IMR-90 (cell line): ENCODE data around the gene NAA15. TPM values are rescaled to one million over a fixed set of nuclear protein-coding genes. Genes with fewer than 3 reads are reported as not detected.

Source experiments
- ATAC-seq: fragments of 200-7000 bp; cut with Tn5 transposase; 2 replicates; pipeline ENCODE4 v1.9.1; 2020; ENCODE audit warnings: low read depth, mild to moderate bottlenecking, moderate library complexity
- BruUV-seq: library from RNA; stranded (reverse); fragments of 400-500 nt; replicated peaks from 2 replicates; lab custom pipeline; 2021; lab: Mats Ljungman, UMichigan
- CTCF ChIA-PET: fragments of 300-600 bp; formaldehyde crosslinking; extraction: SDS; loops from one replicate; lab custom pipeline; 2021; ENCODE audit warnings: antibody characterized with exemption; lab: Yijun Ruan, JAX
- POLR2A ChIA-PET: fragments of 300-600 bp; sonication (Branson Sonifier 250); formaldehyde crosslinking; loops from one replicate; lab custom pipeline; 2022; ENCODE audit warnings: antibody characterized with exemption; ENCODE audit not compliant: unreplicated experiment; lab: Charles Lee
- DNase-seq: peaks from one replicate; pipeline ENCODE4 v3.0.0; 2013
- H2AFZ ChIP-seq: replicated peaks from 2 replicates; pipeline ENCODE3; 2013; ENCODE audit warnings: low read length, mild to moderate bottlenecking; ENCODE audit not compliant: poor library complexity
- H2AK5ac ChIP-seq: 2 replicates; pipeline ENCODE4 v1.6.1; 2013; ENCODE audit warnings: low read depth, low read length, inconsistent platforms
- H2AK9ac ChIP-seq: replicated peaks from 2 replicates; pipeline ENCODE3; 2013; ENCODE audit warnings: mild to moderate bottlenecking, low read depth, low read length, moderate library complexity; ENCODE audit not compliant: poor library complexity
- H2BK120ac ChIP-seq: 2 replicates; pipeline ENCODE4 v1.6.1; 2013; ENCODE audit warnings: low read depth, low read length, inconsistent platforms
- H2BK15ac ChIP-seq: 3 replicates; pipeline ENCODE4 v1.6.1; 2013; ENCODE audit warnings: low read depth, low read length, inconsistent platforms
- H2BK20ac ChIP-seq: 2 replicates; pipeline ENCODE4 v1.6.1; 2013; ENCODE audit warnings: low read depth, mild to moderate bottlenecking, inconsistent platforms, low read length, moderate library complexity
- H2BK5ac ChIP-seq: 2 replicates; pipeline ENCODE4 v1.6.1; 2013; ENCODE audit warnings: mild to moderate bottlenecking, low read depth, low read length, inconsistent platforms; ENCODE audit not compliant: poor library complexity, severe bottlenecking
- H3K14ac ChIP-seq: replicated peaks from 2 replicates; pipeline ENCODE4 v1.6.1; 2013; ENCODE audit warnings: low read depth, low read length, inconsistent platforms
- H3K18ac ChIP-seq: 2 replicates; pipeline ENCODE4 v1.6.1; 2013; ENCODE audit warnings: low read depth, low read length, control low read depth
- H3K23ac ChIP-seq: 2 replicates; pipeline ENCODE4 v1.6.1; 2013; ENCODE audit warnings: low read depth, low read length, inconsistent platforms
- H3K27ac ChIP-seq: 2 replicates; pipeline ENCODE4 v1.5.1; 2013; ENCODE audit warnings: mild to moderate bottlenecking, control low read depth, low read length; ENCODE audit not compliant: insufficient read depth
- H3K27me3 ChIP-seq: 2 replicates; pipeline ENCODE4 v1.6.1; 2013; ENCODE audit warnings: low read length; ENCODE audit not compliant: control insufficient read depth, insufficient read depth
- H3K36me3 ChIP-seq: 2 replicates; pipeline ENCODE4 v1.6.1; 2013; ENCODE audit warnings: low read length, mixed read lengths; ENCODE audit not compliant: control insufficient read depth, insufficient read depth
- H3K4ac ChIP-seq: 2 replicates; pipeline ENCODE4 v1.6.1; 2013; ENCODE audit warnings: low read depth, low read length, inconsistent platforms
- H3K4me1 ChIP-seq: 2 replicates; pipeline ENCODE4 v1.6.1; 2013; ENCODE audit warnings: low read length, mixed read lengths; ENCODE audit not compliant: control insufficient read depth, insufficient read depth
- H3K4me2 ChIP-seq: 2 replicates; pipeline ENCODE4 v1.6.1; 2013; ENCODE audit warnings: low read depth, mild to moderate bottlenecking, control low read depth, low read length, moderate library complexity
- H3K4me3 ChIP-seq: 2 replicates; pipeline ENCODE4 v1.5.1; 2013; ENCODE audit warnings: low read depth, mild to moderate bottlenecking, control low read depth, low read length, moderate library complexity; ENCODE audit not compliant: insufficient read depth
- H3K56ac ChIP-seq: 2 replicates; pipeline ENCODE4 v1.6.1; 2013; ENCODE audit warnings: low read length, inconsistent platforms; ENCODE audit not compliant: insufficient read depth; ENCODE audit errors: extremely low read depth
- H3K79me1 ChIP-seq, 2 experiments: 2 replicates each; pipeline ENCODE4 v1.6.1; 2013; ENCODE audit warnings: low read length in 2 of 2, inconsistent platforms in 1 of 2, low read depth in 1 of 2
- H3K9ac ChIP-seq: 2 replicates; pipeline ENCODE4 v1.6.1; 2013; ENCODE audit warnings: low read depth, low read length, control low read depth
- H3K9me1 ChIP-seq: 2 replicates; pipeline ENCODE4 v1.6.1; 2013; ENCODE audit warnings: low read length, inconsistent platforms; ENCODE audit not compliant: insufficient read depth
- H3K9me3 ChIP-seq: 2 replicates; pipeline ENCODE4 v1.6.1; 2013; ENCODE audit warnings: low read length; ENCODE audit not compliant: control insufficient read depth, insufficient read depth
- H4K20me1 ChIP-seq: 2 replicates; pipeline ENCODE4 v1.6.1; 2013; ENCODE audit warnings: low read length, inconsistent platforms; ENCODE audit not compliant: insufficient read depth
- H4K5ac ChIP-seq: 2 replicates; pipeline ENCODE4 v1.6.1; 2013; ENCODE audit warnings: mild to moderate bottlenecking, low read depth, low read length, control low read depth
- H4K8ac ChIP-seq, 2 experiments: 2 replicates each; pipeline ENCODE4 v1.6.1; 2013; ENCODE audit warnings: low read depth in 2 of 2, low read length in 2 of 2, control low read depth in 1 of 2, inconsistent platforms in 1 of 2
- H4K91ac ChIP-seq: 2 replicates; pipeline ENCODE4 v1.6.1; 2013; ENCODE audit warnings: low read depth, low read length, inconsistent platforms; ENCODE audit not compliant: insufficient read depth
- BHLHE40 ChIP-seq: fragments of 150-350 bp; IDR thresholded peaks from 2 replicates; pipeline ENCODE4 v1.6.1; 2016; ENCODE audit warnings: mild to moderate bottlenecking, low read depth, low read length
- CEBPB ChIP-seq: IDR thresholded peaks from 2 replicates; pipeline ENCODE4 v1.6.1; 2012; ENCODE audit warnings: low read depth, low read length, improper control_type of control experiment
- CHD1 ChIP-seq: IDR thresholded peaks from 2 replicates; pipeline ENCODE4 v1.6.1; 2012; ENCODE audit warnings: low read depth, low read length, improper control_type of control experiment
- FOS ChIP-seq: fragments of 150-350 bp; IDR thresholded peaks from 2 replicates; pipeline ENCODE4 v1.6.1; 2016; ENCODE audit warnings: low read depth, low read length
- MAFK ChIP-seq: IDR thresholded peaks from 2 replicates; pipeline ENCODE4 v1.6.1; 2012; ENCODE audit warnings: low read depth, low read length, improper control_type of control experiment
- MAZ ChIP-seq: IDR thresholded peaks from 2 replicates; pipeline ENCODE4 v1.6.1; 2012; ENCODE audit warnings: low read depth, mild to moderate bottlenecking, low read length, improper control_type of control experiment, moderate library complexity, borderline replicate concordance
- MXI1 ChIP-seq: IDR thresholded peaks from 2 replicates; pipeline ENCODE4 v1.6.1; 2012; ENCODE audit warnings: low read depth, mild to moderate bottlenecking, low read length, moderate library complexity, borderline replicate concordance
- NFE2L2 ChIP-seq: fragments of 150-350 bp; IDR thresholded peaks from 2 replicates; pipeline ENCODE4 v1.6.1; 2016; ENCODE audit warnings: low read depth, mild to moderate bottlenecking, low read length
- POLR2A ChIP-seq: IDR thresholded peaks from 2 replicates; pipeline ENCODE4 v1.6.1; 2012; ENCODE audit warnings: mild to moderate bottlenecking, low read depth, low read length
- RAD21 ChIP-seq: IDR thresholded peaks from 2 replicates; pipeline ENCODE4 v1.6.1; 2012; ENCODE audit warnings: low read length, improper control_type of control experiment
- RCOR1 ChIP-seq: IDR thresholded peaks from 2 replicates; pipeline ENCODE4 v1.6.1; 2012; ENCODE audit warnings: mild to moderate bottlenecking, low read length, improper control_type of control experiment; ENCODE audit not compliant: insufficient replicate concordance
- RFX5 ChIP-seq: IDR thresholded peaks from 2 replicates; pipeline ENCODE4 v1.8.0; 2012; ENCODE audit warnings: low read depth, mild to moderate bottlenecking, low read length, moderate library complexity
- SMC3 ChIP-seq: fragments of 150-350 bp; IDR thresholded peaks from 2 replicates; pipeline ENCODE4 v1.6.1; 2016; ENCODE audit warnings: low read depth, mild to moderate bottlenecking, antibody characterized with exemption, low read length, moderate library complexity
- WGBS, 2 experiments: methylation state at CpG; one replicate each; pipeline versions ENCODE4 v1.1.5 to v1.1.7; 2013; ENCODE audit warnings: missing lambda C conversion rate in 2 of 2; ENCODE audit not compliant: insufficient read length in 1 of 2; ENCODE audit errors: extremely low coverage in 2 of 2; 5-methylcytosine and 5-hydroxymethylcytosine counted together
- dilution Hi-C: fragments of 300-500 bp; cut with HindIII; formaldehyde crosslinking; loops from one replicate; pipeline ENCODE4 v1.14.3; 2018; ENCODE audit warnings: low sequenced_read_pairs; ENCODE audit not compliant: unreplicated experiment
- in situ Hi-C: fragments of 300-500 bp; cut with MboI; formaldehyde crosslinking; loops from 3 replicates; pipeline ENCODE4 v1.14.3; 2019; ENCODE audit warnings: low sequenced_read_pairs, inconsistent platforms, mixed read lengths
- intact Hi-C: fragments of 100-400 bp; cut with micrococcal nuclease; formaldehyde crosslinking; loops from 2 replicates; pipeline ENCODE4 v1.10.0; 2022
- polyA plus RNA-seq, 3 experiments: library from polyadenylated mRNA; depleted of rRNA; stranded (reverse); fragments of >200 nt; gene quantifications; 2 replicates each; pipeline ENCODE4 v1.2.3, GENCODE V29; 2012; ENCODE audit warnings: low replicate concordance in 1 of 3
- total RNA-seq: library from RNA; depleted of rRNA; stranded (reverse); fragments of >200 nt; gene quantifications from 2 replicates; pipeline ENCODE4 v1.2.3, GENCODE V29; 2012
- TF ChIP-seq, protein P1 (sequence below): fragments of 150-350 bp; IDR thresholded peaks from 2 replicates; pipeline ENCODE4 v1.6.1; 2017; ENCODE audit warnings: mild to moderate bottlenecking, antibody characterized with exemption, low read length, low read depth
- TF ChIP-seq, protein P2 (sequence below): fragments of 150-350 bp; IDR thresholded peaks from 2 replicates; pipeline ENCODE4 v1.6.1; 2016; ENCODE audit warnings: low read depth, mild to moderate bottlenecking, low read length, moderate library complexity, borderline replicate concordance
- TF ChIP-seq, protein P3 (sequence below): conservative IDR thresholded peaks from 2 replicates; pipeline ENCODE4 v1.5.1; 2012; ENCODE audit warnings: mild to moderate bottlenecking, low read depth, low read length, improper control_type of control experiment

NAA15 gene
- total and polyA plus RNA-seq, 2 of the 4 experiments (the other 2 are of a cell fraction), result 11.0 to 43.4 TPM

DNA sequence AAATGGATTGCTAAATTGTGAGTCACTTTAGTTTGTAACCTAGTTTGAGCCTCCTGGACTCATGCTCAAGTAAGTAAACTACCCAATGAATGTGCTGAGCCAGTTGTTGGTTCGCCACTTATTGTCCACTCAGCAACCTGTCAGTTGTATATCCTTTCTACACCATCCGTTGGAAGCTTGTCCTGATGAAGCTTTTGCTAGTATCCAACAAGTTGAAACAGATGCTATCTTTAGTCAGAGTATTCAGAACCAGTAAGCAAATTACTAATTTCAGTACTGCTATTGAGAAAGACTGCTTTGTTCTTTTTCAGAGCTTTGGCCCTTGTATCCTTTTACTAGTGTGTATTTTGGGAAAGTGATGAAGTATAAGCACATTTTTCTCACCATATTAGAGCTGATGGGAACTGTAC, 4.3 kb upstream of the NAA15 start:
- H3K14ac ChIP-seq, result no peak overlapping the region
- dilution Hi-C loops, result no loop called here
- no peak overlapping the region for H3K18ac ChIP-seq
- no peak overlapping the region for H2BK5ac ChIP-seq
- no peaks in the 10 kb centered on the region for H3K27me3 ChIP-seq
- no CpG with 5 or more reads among the region's 2 CpGs for WGBS, 2 experiments
- H2AFZ ChIP-seq, result no peak overlapping the region
- H3K56ac ChIP-seq, result no peak overlapping the region
- no peak overlapping the region for H3K23ac ChIP-seq
- no peaks in the 10 kb centered on the region for H3K9me3 ChIP-seq
- BruUV-seq, result no TSS peak
- no peak overlapping the region for H3K9ac ChIP-seq
- no peak overlapping the region for H3K27ac ChIP-seq
- H3K4me2 ChIP-seq, result no peak overlapping the region; the same call in 1 of the 2 replicates
- H2BK15ac ChIP-seq, result no peak overlapping the region
- H4K91ac ChIP-seq, result no peak overlapping the region
- no peak overlapping the region for H2AK9ac ChIP-seq
- no peak for ATAC-seq
- peaks cover 10 to 48% of the 10 kb centered on the region in 2 experiments for H3K79me1 ChIP-seq
- peaks cover 4% of the 10 kb centered on the region; the same call in 1 of the 2 replicates for H3K4me1 ChIP-seq
- H3K9me1 ChIP-seq, result 0 out of 2 replicates have a peak, but pooled peaks cover 2% of the 10 kb centered on the region
- peak overlapping the region in 1 of 2 experiments; percentile 37; a peak in 2 of 4 replicates for H4K8ac ChIP-seq
- H4K20me1 ChIP-seq, result peaks cover 7% of the 10 kb centered on the region
- ChIA-PET CTCF (interaction anchor here (1.2 to 3.0 kb wide), 5 partner anchors 12 to 266 kb away, joined by 3 to 13 read pairs (median 5); no protein-coding TSS in a partner anchor), POLR2A (no interaction called here)
- intact Hi-C loops, result no loop called here
- no peak overlapping the region for H2AK5ac ChIP-seq
- TF ChIP-seq BHLHE40 (no peak), MAZ (no peak), NFE2L2 (no peak), POLR2A (no peak), RCOR1 (no peak), RAD21 (no peak), SMC3 (no peak), CEBPB (peak; percentile 34; the same call in 1 of the 2 replicates), FOS (peak; percentile 32; the same call in 1 of the 2 replicates), CHD1 (no peak), RFX5 (no peak), MAFK (peak; percentile 87), MXI1 (no peak)
- TF ChIP-seq, protein P1, sequence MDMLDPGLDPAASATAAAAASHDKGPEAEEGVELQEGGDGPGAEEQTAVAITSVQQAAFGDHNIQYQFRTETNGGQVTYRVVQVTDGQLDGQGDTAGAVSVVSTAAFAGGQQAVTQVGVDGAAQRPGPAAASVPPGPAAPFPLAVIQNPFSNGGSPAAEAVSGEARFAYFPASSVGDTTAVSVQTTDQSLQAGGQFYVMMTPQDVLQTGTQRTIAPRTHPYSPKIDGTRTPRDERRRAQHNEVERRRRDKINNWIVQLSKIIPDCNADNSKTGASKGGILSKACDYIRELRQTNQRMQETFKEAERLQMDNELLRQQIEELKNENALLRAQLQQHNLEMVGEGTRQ, result no peak
- TF ChIP-seq, protein P2, sequence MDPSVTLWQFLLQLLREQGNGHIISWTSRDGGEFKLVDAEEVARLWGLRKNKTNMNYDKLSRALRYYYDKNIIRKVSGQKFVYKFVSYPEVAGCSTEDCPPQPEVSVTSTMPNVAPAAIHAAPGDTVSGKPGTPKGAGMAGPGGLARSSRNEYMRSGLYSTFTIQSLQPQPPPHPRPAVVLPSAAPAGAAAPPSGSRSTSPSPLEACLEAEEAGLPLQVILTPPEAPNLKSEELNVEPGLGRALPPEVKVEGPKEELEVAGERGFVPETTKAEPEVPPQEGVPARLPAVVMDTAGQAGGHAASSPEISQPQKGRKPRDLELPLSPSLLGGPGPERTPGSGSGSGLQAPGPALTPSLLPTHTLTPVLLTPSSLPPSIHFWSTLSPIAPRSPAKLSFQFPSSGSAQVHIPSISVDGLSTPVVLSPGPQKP, result no peak
- TF ChIP-seq, protein P3, sequence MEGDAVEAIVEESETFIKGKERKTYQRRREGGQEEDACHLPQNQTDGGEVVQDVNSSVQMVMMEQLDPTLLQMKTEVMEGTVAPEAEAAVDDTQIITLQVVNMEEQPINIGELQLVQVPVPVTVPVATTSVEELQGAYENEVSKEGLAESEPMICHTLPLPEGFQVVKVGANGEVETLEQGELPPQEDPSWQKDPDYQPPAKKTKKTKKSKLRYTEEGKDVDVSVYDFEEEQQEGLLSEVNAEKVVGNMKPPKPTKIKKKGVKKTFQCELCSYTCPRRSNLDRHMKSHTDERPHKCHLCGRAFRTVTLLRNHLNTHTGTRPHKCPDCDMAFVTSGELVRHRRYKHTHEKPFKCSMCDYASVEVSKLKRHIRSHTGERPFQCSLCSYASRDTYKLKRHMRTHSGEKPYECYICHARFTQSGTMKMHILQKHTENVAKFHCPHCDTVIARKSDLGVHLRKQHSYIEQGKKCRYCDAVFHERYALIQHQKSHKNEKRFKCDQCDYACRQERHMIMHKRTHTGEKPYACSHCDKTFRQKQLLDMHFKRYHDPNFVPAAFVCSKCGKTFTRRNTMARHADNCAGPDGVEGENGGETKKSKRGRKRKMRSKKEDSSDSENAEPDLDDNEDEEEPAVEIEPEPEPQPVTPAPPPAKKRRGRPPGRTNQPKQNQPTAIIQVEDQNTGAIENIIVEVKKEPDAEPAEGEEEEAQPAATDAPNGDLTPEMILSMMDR, result no peak
- peak; percentile 54 for DNase-seq
- in situ Hi-C loops, result loop anchor here (5.0 to 10.0 kb wide), 3 partner anchors 65 to 192 kb away; no protein-coding TSS in a partner anchor
- no peak overlapping the region for H3K4ac ChIP-seq
- no peak overlapping the region for H3K4me3 ChIP-seq
- H4K5ac ChIP-seq, result no peak overlapping the region
- H2BK20ac ChIP-seq, result no peak overlapping the region
- H3K36me3 ChIP-seq, result peaks cover 2% of the 10 kb centered on the region
- no peak overlapping the region for H2BK120ac ChIP-seq
